Spleen (tissue), 7 donors: ENCODE measurements around the gene FBXL13.

ENCODE experiments used
- POLR2A ChIP-seq, 3 donors: fragments of 450-650 bp; IDR thresholded peaks; one replicate each; pipeline ENCODE4 v1.5.1; 2017; ENCODE audit warnings: antibody characterized with exemption in 3 of 3, mild to moderate bottlenecking in 1 of 3
- POLR2AphosphoS5 ChIP-seq, 3 donors: sonication (generic); formaldehyde crosslinking; IDR thresholded peaks; one replicate each; pipeline ENCODE4 v1.5.1; 2017; ENCODE audit warnings: antibody characterized with exemption in 3 of 3
- TF ChIP-seq, protein P1 (sequence below), 11 experiments: fragments of 200-600 bp in 7 of 11; fragments of 450-650 bp in 4 of 11; sonication (generic) in 4 of 11; IDR thresholded peaks in 8 of 11; conservative IDR thresholded peaks in 3 of 11; 1 replicate in 7 of 11; 2 replicates in 4 of 11; pipeline versions ENCODE4 v1.4.0 to v1.8.0; 2016 to 2021; ENCODE audit warnings: antibody characterized with exemption in 11 of 11, inconsistent platforms in 4 of 11, mild to moderate bottlenecking in 1 of 11
- donor health status: DM: no; HTN: no; CAD: no; lungs with moderate emphysema.
- donor health status: DM: no; HTN: no; CAD: no.
- donor health status: DM: no; HTN: no; CAD: no.

DNA sequence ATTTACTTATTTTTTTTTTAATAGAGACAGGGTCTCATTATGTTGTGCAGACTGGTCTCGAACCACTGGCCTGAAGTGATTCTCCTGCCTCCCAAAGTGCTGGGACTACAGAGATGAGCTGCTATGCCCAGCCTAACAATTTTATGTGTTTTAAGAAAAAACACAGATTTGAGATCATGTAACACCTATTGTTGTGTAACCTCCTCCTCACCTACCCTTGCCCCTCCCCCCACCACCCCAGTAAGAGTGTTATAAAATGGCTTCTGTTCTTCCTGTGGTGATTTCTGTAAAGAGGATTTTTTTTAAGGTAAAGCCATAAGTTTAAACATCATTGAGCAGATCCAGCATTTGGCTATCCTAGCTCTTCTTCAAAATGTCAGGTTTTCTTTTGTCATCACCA, 7.9 kb upstream of the FBXL13 start:
- TF ChIP-seq, protein P1, sequence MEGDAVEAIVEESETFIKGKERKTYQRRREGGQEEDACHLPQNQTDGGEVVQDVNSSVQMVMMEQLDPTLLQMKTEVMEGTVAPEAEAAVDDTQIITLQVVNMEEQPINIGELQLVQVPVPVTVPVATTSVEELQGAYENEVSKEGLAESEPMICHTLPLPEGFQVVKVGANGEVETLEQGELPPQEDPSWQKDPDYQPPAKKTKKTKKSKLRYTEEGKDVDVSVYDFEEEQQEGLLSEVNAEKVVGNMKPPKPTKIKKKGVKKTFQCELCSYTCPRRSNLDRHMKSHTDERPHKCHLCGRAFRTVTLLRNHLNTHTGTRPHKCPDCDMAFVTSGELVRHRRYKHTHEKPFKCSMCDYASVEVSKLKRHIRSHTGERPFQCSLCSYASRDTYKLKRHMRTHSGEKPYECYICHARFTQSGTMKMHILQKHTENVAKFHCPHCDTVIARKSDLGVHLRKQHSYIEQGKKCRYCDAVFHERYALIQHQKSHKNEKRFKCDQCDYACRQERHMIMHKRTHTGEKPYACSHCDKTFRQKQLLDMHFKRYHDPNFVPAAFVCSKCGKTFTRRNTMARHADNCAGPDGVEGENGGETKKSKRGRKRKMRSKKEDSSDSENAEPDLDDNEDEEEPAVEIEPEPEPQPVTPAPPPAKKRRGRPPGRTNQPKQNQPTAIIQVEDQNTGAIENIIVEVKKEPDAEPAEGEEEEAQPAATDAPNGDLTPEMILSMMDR (IDR thresholded peaks at IDR 0.05 in 8 of 11, conservative IDR thresholded peaks at IDR 0.05 in 3 of 11) = no peak
- TF ChIP-seq POLR2AphosphoS5 (IDR thresholded peaks at IDR 0.05) = no peak
- no peak for TF ChIP-seq POLR2A (IDR thresholded peaks at IDR 0.05)
